Transverse colon (tissue), 4 donors: ENCODE results near the gene MAN2C1. TPM values are rescaled to one million over a fixed set of nuclear protein-coding genes. Genes with fewer than 3 reads are reported as not detected.

Source experiments
- DNase-seq: peaks from one replicate; pipeline ENCODE4 v3.0.0-alpha.2; 2019
- H3K27ac ChIP-seq, 4 donors: fragments of 200-600 bp; sonication (generic); 2 replicates each; pipeline ENCODE4 v1.5.1; 2016 to 2018; ENCODE audit warnings: inconsistent platforms in 4 of 4
- H3K27me3 ChIP-seq: fragments of 200-600 bp; sonication (generic); 2 replicates; pipeline ENCODE4 v1.5.1; 2017; ENCODE audit warnings: inconsistent platforms
- H3K36me3 ChIP-seq, 4 donors: fragments of 200-600 bp; sonication (generic); 2 replicates each; pipeline ENCODE4 v1.5.1; 2017 to 2019; ENCODE audit warnings: inconsistent platforms in 4 of 4
- H3K4me1 ChIP-seq, 4 donors: fragments of 200-600 bp; sonication (generic); 2 replicates each; pipeline ENCODE4 v1.5.1; 2017 to 2020; ENCODE audit warnings: inconsistent platforms in 4 of 4
- H3K4me3 ChIP-seq, 4 donors: fragments of 200-600 bp; sonication (generic); 1 replicate in 1 of 4; 2 replicates in 3 of 4; pipeline versions ENCODE4 v1.5.1 to v1.6.1; 2017 to 2019; ENCODE audit warnings: inconsistent platforms in 4 of 4
- H3K9me3 ChIP-seq, 2 donors: fragments of 200-600 bp; sonication (generic); 2 replicates each; pipeline ENCODE4 v1.5.1; 2017 to 2019; ENCODE audit warnings: inconsistent platforms in 2 of 2
- EP300 ChIP-seq: sonication (generic); formaldehyde crosslinking; IDR thresholded peaks from one replicate; pipeline ENCODE4 v1.6.1; 2017; ENCODE audit warnings: antibody characterized with exemption, low read depth
- POLR2A ChIP-seq: fragments of 450-650 bp; IDR thresholded peaks from one replicate; pipeline ENCODE4 v1.6.1; 2016; ENCODE audit warnings: antibody characterized with exemption, mild to moderate bottlenecking, moderate library complexity
- POLR2AphosphoS5 ChIP-seq, 3 donors: sonication (generic); formaldehyde crosslinking; IDR thresholded peaks; one replicate each; pipeline ENCODE4 v1.6.1; 2016; ENCODE audit warnings: antibody characterized with exemption in 3 of 3
- WGBS, 2 donors: methylation state at CpG; one replicate each; pipeline ENCODE4 v1.1.5; 2018; ENCODE audit warnings: low coverage in 1 of 2; 5-methylcytosine and 5-hydroxymethylcytosine counted together
- in situ Hi-C, 4 donors: fragments of 200-750 bp; cut with MboI; loops; one replicate each; pipeline versions ENCODE4 v1.15.0 to v1.15.1; 2017; ENCODE audit warnings: low sequenced_read_pairs in 3 of 4, low pct_ligation_motif_present in 1 of 4, low pct_unique_long_range_greater_than_20kb in 1 of 4
- intact Hi-C: fragments of 100-400 bp; cut with DNase I; formaldehyde crosslinking; loops from one replicate; pipeline ENCODE4 v1.15.1; 2023; ENCODE audit warnings: low total_unique reads
- total RNA-seq, 4 donors: library from RNA; depleted of rRNA; stranded (reverse); fragments of >200 nt; gene quantifications; one replicate each; pipeline ENCODE4 v1.1.0, GENCODE V29; 2016
- TF ChIP-seq, protein P1 (sequence below), 5 experiments: fragments of 200-600 bp in 3 of 5; fragments of 450-650 bp in 2 of 5; sonication (generic) in 3 of 5; IDR thresholded peaks; 1 replicate in 2 of 5; 2 replicates in 3 of 5; pipeline ENCODE4 v1.5.1; 2016 to 2017; ENCODE audit warnings: antibody characterized with exemption in 5 of 5, inconsistent platforms in 3 of 5, mild to moderate bottlenecking in 2 of 5, moderate library complexity in 1 of 5

MAN2C1 gene
- total RNA-seq, 4 donors from 2014 or later, result 215 to 559 (median 411) TPM

DNA sequence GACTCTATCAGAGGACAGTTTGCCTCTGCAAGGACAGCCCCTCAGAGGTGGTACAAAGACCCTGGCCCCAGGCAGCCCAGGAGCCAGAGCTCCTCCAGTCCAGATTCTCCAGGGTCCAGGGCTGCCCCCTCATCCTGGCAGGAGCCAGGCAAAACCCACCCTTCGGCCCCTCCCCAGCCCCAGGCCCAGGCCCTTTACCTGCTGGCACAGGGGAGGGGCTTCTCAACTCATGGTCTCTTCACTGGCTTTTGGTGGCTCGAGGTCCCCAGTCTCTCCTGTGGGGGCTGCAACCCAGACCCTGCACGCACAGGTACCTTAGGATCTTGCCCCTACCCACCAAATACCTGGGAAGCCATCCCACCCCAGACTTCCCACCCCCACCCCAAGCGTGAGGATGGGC is 13.0 kb downstream of the MAN2C1 start:
- Histone ChIP-seq H3K36me3 (no peaks in the 10 kb centered on the region), H3K27me3 (no peaks in the 10 kb centered on the region), H3K4me3 (no peak overlapping the region), H3K9me3 (no peaks in the 10 kb centered on the region), H3K4me1 (no peaks in the 10 kb centered on the region), H3K27ac (no peak overlapping the region)
- 91% methylated on average over 4 of the region's 4 CpGs; no CpG with 5 or more reads in 1 of the 2 donors for WGBS, 2 donors
- intact Hi-C loops, result no loop called here
- in situ Hi-C loops, result loop anchor here in 3 of 4 donors (25.0 kb wide), 1 partner anchor 282 kb away; the partner anchor contains the start of genes IMP3 (in 3 of the 3), SNUPN (in 3 of the 3) and SNX33 (in 3 of the 3)
- DNase-seq, result no peak
- TF ChIP-seq POLR2AphosphoS5 (IDR thresholded peaks at IDR 0.05) (no peak), POLR2A (no peak), EP300 (no peak)
- TF ChIP-seq, protein P1, sequence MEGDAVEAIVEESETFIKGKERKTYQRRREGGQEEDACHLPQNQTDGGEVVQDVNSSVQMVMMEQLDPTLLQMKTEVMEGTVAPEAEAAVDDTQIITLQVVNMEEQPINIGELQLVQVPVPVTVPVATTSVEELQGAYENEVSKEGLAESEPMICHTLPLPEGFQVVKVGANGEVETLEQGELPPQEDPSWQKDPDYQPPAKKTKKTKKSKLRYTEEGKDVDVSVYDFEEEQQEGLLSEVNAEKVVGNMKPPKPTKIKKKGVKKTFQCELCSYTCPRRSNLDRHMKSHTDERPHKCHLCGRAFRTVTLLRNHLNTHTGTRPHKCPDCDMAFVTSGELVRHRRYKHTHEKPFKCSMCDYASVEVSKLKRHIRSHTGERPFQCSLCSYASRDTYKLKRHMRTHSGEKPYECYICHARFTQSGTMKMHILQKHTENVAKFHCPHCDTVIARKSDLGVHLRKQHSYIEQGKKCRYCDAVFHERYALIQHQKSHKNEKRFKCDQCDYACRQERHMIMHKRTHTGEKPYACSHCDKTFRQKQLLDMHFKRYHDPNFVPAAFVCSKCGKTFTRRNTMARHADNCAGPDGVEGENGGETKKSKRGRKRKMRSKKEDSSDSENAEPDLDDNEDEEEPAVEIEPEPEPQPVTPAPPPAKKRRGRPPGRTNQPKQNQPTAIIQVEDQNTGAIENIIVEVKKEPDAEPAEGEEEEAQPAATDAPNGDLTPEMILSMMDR (IDR thresholded peaks at IDR 0.05), result no peak

DNA sequence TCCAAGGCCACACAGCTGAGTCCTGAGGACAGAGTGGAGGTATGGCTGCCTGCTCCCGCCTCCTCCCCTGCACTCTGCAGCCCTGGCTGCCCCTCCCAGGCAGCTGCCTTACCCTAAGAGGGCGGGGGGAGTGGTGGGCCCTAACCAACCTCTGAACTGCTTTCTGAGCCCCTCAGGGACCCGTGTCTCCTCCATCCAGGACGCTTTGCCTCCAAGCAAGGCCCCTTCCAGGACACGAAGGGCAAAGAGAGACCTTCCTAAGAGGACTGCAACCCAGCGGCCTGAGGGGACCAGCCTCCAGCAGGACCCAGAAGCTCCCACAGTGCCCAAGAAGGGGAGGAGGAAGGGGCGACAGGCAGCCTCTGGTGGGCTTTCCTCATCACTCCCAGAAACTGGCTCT is 14.0 kb downstream of the MAN2C1 start:
- TF ChIP-seq POLR2A, result no peak
- TF ChIP-seq POLR2AphosphoS5 (IDR thresholded peaks at IDR 0.05), result no peak
- TF ChIP-seq EP300, result no peak
- TF ChIP-seq, protein P1 (IDR thresholded peaks at IDR 0.05), result no peak
- Histone ChIP-seq H3K36me3 (no peaks in the 10 kb centered on the region), H3K27ac (no peak overlapping the region), H3K4me1 (peaks cover 0 to 3% (median under 1%) of the 10 kb centered on the region in 4 donors), H3K9me3 (no peaks in the 10 kb centered on the region), H3K4me3 (no peak overlapping the region), H3K27me3 (no peaks in the 10 kb centered on the region)
- no peak for DNase-seq
- 76% methylated on average over 7 of the region's 7 CpGs; no CpG with 5 or more reads in 1 of the 2 donors for WGBS, 2 donors
- intact Hi-C loops (no loop called here), in situ Hi-C loops (loop anchor here in 3 of 4 donors (25.0 kb wide), 1 partner anchor 283 kb away; the partner anchor contains the start of genes IMP3 (in 3 of the 3), SNUPN (in 3 of the 3) and SNX33 (in 3 of the 3))

DNA sequence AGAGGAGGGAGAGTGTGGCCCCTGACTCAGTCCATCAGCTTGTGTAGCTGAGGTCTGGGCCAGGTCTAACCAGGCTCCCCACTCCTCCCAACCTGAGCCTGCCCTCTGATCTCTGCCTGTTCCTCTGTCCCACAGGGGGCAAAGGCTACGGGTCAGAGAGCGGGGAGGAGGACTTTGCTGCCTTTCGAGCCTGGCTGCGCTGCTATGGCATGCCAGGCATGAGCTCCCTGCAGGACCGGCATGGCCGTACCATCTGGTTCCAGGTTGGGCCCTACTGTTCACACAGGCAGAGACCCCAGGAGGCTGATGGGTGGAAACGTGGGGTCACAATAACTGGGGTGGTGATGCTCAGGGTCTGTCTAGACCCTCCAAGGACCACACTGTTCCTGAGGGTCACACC is 14.8 kb downstream of the MAN2C1 start:
- Histone ChIP-seq H3K27ac (no peak overlapping the region), H3K27me3 (no peaks in the 10 kb centered on the region), H3K4me3 (no peak overlapping the region), H3K4me1 (peaks cover 6 to 12% (median 8%) of the 10 kb centered on the region in 4 donors), H3K36me3 (no peaks in the 10 kb centered on the region), H3K9me3 (no peaks in the 10 kb centered on the region)
- intact Hi-C loops (no loop called here), in situ Hi-C loops (loop anchor here in 3 of 4 donors (25.0 kb wide), 1 partner anchor 284 kb away; the partner anchor contains the start of genes IMP3 (in 3 of the 3), SNUPN (in 3 of the 3) and SNX33 (in 3 of the 3))
- TF ChIP-seq POLR2A (no peak), POLR2AphosphoS5 (IDR thresholded peaks at IDR 0.05) (peak in 1 of 3 donors; percentile 9)
- no peak for DNase-seq
- 73% methylated on average over 7 of the region's 7 CpGs; no CpG with 5 or more reads in 1 of the 2 donors for whole genome bisulfite sequencing, 2 donors

DNA sequence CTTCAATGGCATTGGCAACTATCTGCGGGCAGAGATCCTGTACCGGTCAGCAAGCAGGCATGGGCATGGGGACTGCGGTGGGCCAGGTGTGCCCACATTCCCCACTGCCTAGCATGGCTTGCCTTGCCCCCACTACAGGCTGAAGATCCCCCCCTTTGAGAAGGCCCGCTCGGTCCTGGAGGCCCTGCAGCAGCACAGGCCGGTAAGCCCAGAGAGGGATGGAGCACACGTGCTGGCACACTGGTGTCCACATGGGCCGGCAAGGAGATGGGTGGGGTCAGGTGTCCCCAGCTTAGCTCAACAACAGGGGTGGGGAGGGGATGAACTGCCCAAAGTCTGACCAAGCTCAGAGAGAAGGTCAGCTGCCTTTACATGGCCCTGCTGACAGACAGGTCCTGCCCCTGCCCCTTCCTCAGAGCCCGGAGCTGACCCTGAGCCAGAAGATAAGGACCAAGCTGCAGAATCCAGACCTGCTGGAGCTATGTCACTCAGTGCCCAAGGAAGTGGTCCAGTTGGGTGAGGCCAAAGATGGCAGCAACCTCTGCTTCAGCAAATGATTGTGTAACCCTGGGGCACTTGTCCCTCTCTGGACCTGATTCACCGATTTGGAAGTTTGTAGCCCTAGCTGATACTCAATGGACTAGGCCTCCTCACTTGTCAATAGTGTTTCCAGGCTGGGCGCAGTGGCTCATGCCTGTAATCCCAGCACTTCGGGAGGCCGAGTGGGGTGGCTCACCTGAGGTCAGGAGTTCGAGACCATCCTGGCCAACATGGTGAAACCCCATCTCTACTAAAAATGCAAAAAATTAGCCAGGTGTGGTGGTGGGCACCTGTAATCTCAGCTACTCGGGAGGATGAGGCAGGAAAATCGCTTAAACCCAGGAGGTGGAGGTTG is 16.0 kb downstream of the MAN2C1 start:
- intact Hi-C loops, result no loop called here
- peaks cover 8 to 14% (median 13%) of the 10 kb centered on the region in 4 donors for H3K4me1 ChIP-seq
- H3K27ac ChIP-seq, result no peak overlapping the region
- 90 to 93% methylated on average over 2 to 16 of the region's 16 CpGs for WGBS, 2 donors
- no peak overlapping the region for H3K4me3 ChIP-seq
- no peaks in the 10 kb centered on the region for H3K9me3 ChIP-seq
- no peaks in the 10 kb centered on the region for H3K36me3 ChIP-seq
- no peak for TF ChIP-seq POLR2A
- DNase-seq, result no peak
- in situ Hi-C loops, result loop anchor here in 3 of 4 donors (25.0 kb wide), 1 partner anchor 285 kb away; the partner anchor contains the start of genes IMP3 (in 3 of the 3), SNUPN (in 3 of the 3) and SNX33 (in 3 of the 3)
- H3K27me3 ChIP-seq, result no peaks in the 10 kb centered on the region
